ENCODE measurements around the gene YPEL5. TPM values are rescaled to one million over a fixed set of nuclear protein-coding genes. Genes with fewer than 3 reads are reported as not detected.
A peak's percentile ranks its signal among the peaks of the same experiment; 100 is the strongest.

The YPEL5 gene
- total RNA-seq, 1 donor from 2014 or later: 71.2 TPM

DNA sequence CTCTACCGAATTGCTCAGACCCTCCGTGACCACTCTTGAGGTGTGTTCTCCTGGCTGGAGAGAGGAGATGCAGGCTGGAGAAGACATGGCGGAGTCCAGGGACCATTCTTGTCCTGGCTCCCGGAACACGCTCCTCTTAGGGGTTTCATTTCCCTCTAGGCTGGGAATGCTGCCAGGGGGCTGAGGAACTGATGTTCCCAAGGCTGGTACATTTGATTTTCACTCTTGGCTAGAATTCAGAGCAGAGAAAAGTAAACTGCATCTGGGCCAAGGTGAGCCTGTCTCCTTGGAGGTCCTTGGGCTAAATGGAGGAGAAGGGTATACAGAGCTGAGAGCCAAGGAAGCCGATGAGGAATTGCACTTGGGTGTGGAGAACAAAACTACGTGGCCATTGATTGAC lies 56.3 kb downstream of the YPEL5 start:
- no peak for DNase-seq (ENCODE audit: low read depth in 2 of 2)

DNA sequence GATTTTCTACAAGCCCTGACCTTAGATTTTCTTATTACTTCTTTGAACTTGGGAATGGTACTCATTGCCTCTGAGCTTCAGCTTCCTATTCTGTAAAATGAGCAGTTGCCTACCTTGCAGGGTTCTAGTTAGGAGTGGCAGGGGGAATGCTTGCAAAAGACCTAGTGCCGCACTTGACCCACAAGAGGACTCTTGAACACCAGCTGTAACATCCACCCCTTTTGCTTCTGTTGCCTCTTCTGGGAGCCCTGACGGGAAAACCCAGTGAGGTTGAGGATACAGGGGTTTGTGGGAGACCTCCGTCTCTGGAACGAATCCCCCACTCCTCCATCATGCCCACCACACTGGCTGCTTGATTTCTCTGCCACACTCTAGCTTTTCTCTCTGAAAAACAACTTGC lies 57.5 kb downstream of the YPEL5 start:
- DNase-seq (ENCODE audit: low read depth in 2 of 2): no peak

DNA sequence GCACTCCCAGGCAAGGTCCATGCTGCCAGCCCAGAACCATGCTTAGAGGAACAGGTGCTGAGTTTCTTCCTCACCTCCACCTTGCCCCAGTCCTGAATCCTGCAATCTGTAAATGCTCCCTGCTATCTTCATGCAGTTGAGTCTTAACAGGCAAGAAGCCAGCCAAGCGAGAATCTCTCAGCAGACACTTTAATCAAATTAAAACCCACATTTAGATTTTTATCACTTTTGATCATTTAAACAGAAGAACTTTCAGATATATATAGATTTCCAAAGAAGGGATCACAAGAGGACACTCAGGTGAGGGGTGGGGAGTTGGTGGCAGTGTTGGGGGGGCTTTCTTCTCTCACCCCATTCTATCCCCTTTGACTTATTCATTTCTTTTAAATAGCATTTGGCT lies 58.6 kb downstream of the YPEL5 start:
- no peak for DNase-seq (ENCODE audit: low read depth in 2 of 2)

DNA sequence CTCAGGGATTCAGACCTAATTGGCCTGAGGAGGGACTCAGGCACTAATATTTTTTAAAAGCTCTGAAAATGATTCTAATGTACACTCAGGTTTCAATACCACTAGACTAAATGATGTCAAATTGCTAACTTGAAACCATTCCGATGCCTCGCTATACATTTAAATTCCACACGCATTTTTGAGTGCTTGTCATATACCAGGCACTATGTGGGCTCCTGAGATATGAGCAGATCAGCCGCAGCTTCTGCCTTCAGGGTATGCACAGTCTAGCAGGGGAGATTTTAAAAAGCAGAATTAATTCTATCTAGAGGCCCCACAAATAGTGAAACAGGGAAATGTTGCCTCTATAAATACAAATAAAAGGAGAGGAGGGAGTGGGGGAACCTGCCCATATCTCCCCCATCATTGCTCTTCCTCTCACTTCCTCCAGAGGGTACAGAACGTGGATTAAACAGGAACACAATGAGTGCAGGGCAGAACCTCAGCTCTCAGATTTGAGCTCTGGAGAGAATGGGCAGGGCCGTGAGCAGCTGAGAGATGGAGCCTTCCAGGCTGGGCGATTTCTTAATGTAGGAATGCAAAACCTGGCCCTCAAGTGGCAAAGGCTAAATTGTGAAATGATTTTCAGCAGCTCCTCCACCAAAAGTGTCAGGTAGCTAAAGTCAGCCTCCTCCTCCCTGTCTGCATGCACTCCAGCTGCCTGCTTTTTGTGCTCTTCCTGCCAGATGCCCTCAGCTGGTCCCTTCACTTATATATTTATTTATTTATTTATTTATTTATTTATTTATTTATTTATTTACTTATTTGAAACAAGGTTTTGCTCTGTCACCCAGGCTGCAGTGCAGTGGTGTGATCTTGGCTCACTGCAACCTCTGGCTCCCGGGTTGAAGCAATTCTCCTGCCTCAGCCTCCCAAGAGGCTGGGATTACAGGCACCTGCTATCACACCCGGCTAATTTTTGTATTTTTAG lies 59.9 kb downstream of the YPEL5 start:
- no peak for DNase-seq (ENCODE audit: low read depth in 2 of 2)

DNA sequence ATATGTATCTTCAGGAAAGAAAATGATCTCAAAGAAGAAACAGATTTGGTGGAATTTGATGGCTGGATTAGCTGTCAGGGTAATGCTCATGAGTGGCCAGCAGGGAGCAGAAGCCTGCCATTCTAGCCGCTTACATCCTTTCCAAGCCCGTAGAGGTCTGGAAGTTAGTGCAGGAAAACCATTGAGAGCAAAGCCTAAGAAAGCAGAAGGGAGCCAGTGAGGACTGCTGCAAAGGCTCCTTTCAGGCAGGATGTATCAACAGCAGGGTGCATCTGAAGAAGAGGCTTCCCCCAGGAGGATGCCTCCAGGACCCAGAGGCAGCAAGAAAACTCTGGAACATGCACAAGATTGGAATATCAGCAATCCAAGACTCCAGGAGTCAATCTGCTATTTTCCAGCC lies 61.6 kb downstream of the YPEL5 start:
- DNase-seq (ENCODE audit: low read depth in 2 of 2): peak; percentile 58 to 81

DNA sequence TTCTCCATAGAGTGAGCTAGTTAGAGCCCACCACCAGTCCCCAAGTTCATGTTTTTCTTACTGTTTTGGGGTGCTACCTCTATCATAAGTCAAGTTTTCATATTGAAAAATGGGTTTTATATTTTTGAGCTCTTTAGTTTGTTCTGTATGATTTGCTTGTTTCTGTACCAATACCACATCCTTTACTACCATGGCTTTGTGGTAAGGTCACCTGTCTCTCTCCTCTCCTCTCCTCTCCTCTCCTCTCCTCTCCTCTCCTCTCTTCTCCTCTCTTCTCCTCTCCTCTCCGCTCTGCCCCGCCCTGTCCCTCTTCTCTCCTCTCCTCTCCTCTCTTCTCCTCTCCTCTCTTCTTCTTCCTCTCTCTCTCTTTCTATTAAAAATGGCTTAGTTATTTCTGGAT lies 62.4 kb downstream of the YPEL5 start:
- no peak for DNase-seq (ENCODE audit: low read depth in 2 of 2)

Other genes with a start within 250 kb of the YPEL5 start
- gene ALK, start 225.4 kb upstream of the YPEL5 start, total RNA-seq: not detected in 2 replicates
- gene LBH, start 84.5 kb downstream of the YPEL5 start, total RNA-seq: 52.0 and 117 TPM in 2 replicates

Data from dermis microvascular lymphatic vessel endothelial cell (primary cell).